ENCODE results near the gene ITPR3. TPM values are rescaled to one million over a fixed set of nuclear protein-coding genes. Genes with fewer than 3 reads are reported as not detected.
A peak's percentile ranks its signal among the peaks of the same experiment; 100 is the strongest.

The ITPR3 gene
- total and polyA plus RNA-seq, 2 of the 13 experiments (the other 11 are each of a cell fraction or from before 2014, with no cell fraction given), result 3.8 to 21.4 TPM

DNA sequence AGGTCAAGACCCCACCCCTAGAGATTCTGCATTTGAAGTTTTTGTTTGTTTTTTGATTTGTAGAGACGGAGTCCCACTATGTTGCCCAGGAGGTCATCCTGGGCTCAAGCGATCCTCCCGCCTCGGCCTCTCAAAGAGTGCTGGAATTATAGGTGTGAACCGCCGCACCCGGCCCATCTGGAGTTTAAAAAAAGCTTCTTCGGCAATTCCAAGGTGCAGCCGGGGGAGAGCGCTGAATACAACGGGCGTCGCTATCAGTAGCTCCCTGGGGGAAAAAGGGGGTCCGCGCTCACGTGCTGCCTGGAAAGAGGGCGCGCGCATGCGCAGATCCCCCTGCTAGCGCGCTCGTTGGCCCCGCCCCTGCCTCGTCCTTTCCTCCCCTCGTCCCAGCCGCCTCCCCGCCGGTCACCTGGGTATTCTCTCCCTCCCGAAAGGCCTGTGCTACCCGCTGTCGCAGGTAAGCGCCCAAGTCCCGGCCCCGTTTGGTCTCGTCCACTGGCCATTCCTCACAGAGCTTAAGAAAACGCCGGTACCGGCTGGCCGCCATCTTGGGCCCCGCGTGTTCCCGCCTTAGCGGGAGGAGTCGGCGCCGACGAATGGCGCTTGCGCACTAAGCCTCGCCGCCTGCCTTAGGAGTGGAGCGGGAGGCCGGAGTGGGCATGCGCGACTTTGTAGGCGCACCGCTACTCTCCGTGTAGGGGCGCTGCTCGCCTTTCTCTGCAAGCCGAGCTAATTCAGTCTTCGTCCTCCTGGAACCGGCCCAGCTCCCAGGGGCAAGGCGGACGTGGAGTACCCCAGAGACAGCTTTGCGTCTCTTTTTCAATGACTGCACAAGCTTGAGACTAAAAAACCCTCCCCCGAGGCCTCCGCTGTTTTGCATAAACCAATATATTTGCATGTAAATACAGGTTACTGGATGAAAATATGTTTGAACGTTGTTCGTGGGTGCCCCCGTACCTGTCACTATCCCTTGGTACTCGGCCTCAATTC lies 90.3 kb downstream of the ITPR3 start, which contains the start of gene UQCC2 (continued):
- TF ChIP-seq, protein P1, sequence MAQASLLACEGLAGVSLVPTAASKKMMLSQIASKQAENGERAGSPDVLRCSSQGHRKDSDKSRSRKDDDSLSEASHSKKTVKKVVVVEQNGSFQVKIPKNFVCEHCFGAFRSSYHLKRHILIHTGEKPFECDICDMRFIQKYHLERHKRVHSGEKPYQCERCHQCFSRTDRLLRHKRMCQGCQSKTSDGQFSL (CRISPR knock-in tag; IDR thresholded peaks at IDR 0.05), result no peak
- TF ChIP-seq, protein P2, sequence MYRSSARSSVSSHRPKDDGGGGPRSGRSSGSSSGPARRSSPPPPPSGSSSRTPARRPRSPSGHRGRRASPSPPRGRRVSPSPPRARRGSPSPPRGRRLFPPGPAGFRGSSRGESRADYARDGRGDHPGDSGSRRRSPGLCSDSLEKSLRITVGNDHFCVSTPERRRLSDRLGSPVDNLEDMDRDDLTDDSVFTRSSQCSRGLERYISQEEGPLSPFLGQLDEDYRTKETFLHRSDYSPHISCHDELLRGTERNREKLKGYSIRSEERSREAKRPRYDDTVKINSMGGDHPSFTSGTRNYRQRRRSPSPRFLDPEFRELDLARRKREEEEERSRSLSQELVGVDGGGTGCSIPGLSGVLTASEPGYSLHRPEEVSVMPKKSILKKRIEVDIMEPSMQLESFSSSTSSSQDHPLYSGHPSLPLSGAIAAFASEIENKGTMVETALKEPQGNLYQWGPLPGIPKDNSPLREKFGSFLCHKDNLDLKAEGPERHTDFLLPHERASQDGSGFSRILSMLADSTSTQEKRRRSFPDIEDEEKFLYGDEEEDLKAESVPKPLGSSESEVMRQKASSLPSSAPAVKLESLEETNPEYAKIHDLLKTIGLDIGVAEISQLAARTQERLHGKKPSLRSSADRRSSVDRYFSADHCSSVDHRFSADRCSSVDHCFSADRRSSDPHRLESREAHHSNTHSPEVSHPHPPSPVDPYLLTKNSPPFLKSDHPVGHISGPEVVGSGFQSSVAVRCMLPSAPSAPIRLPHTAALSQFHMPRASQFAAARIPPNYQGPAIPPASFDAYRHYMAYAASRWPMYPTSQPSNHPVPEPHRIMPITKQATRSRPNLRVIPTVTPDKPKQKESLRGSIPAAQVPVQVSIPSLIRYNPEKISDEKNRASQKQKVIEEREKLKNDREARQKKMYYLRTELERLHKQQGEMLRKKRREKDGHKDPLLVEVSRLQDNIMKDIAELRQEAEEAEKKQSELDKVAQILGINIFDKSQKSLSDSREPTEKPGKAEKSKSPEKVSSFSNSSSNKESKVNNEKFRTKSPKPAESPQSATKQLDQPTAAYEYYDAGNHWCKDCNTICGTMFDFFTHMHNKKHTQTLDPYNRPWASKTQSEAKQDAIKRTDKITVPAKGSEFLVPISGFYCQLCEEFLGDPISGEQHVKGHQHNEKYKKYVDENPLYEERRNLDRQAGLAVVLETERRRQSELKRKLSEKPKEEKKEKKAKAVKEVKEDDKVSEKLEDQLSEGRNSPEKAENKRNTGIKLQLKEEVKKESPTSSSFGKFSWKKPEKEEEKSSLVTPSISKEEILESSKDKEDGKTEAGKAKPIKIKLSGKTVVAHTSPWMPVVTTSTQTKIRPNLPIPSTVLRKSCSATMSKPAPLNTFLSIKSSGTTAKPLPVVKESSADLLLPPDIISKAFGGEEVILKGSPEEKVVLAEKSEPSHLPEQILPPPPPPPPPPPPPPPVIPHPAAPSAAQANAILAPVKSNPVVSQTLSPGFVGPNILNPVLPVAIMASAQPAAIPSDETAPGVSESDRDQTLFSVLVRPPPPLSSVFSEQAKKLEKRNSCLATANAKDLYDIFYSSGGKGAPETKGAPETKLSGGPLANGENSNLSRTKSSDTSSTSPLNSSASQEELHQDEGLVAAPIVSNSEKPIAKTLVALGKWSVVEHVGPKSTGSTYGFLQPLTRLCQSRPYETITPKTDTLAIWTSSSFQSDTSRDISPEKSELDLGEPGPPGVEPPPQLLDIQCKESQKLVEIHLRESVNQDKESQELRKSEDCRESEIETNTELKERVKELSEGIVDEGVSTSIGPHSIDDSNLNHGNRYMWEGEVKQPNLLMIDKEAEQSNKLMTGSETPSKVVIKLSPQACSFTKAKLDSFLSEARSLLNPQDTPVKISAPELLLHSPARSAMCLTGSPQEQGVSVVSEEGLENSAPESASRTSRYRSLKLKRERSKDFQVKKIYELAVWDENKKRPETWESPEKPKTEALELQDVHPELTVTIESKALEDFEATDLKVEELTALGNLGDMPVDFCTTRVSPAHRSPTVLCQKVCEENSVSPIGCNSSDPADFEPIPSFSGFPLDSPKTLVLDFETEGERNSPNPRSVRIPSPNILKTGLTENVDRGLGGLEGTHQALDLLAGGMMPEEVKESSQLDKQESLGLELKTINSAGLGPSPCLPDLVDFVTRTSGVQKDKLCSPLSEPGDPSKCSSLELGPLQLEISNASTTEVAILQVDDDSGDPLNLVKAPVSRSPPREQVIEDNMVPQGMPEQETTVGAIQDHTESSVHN (CRISPR knock-in tag; IDR thresholded peaks at IDR 0.05), result peak; percentile 53; the same call in 1 of the 2 replicates
- TF ChIP-seq GATAD1 (CRISPR knock-in tag; IDR thresholded peaks at IDR 0.05) (peak; percentile 78), ZEB1 (IDR thresholded peaks at IDR 0.05; ENCODE audit: insufficient replicate concordance, low read depth) (no peak), BRD4 (CRISPR knock-in tag; IDR thresholded peaks at IDR 0.05) (0 out of 2 replicates have a peak, but pooled peaks have one; percentile 27), PITX1 (CRISPR knock-in tag; IDR thresholded peaks at IDR 0.05) (peak; percentile 55), PCBP2 (optimal IDR thresholded peaks at IDR 0.05; ENCODE audit: low read depth, low read length, poor library complexity, severe bottlenecking) (no peak), RFX5 (IDR thresholded peaks at IDR 0.05; ENCODE audit: low read depth, low read length) (no peak)
- TF ChIP-seq, protein P3, sequence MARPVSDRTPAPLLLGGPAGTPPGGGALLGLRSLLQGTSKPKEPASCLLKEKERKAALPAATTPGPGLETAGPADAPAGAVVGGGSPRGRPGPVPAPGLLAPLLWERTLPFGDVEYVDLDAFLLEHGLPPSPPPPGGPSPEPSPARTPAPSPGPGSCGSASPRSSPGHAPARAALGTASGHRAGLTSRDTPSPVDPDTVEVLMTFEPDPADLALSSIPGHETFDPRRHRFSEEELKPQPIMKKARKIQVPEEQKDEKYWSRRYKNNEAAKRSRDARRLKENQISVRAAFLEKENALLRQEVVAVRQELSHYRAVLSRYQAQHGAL (CRISPR knock-in tag; IDR thresholded peaks at IDR 0.05; ENCODE audit: not compliant biosample characterization), result peak; percentile 33

Data from HepG2 (cell line).